ENCODE measurements around the gene ARHGAP19.

GRCh38 chr10:97222326-97222961, 70.0 kb downstream of the ARHGAP19 start:
- no peak for TF ChIP-seq POLR2AphosphoS5 (IDR thresholded peaks at IDR 0.05; ENCODE audit: low read depth, low read length)
- TF ChIP-seq POLR2A (IDR thresholded peaks at IDR 0.05; ENCODE audit: low read depth, low read length) = no peak

All from GM12892 (cell line).